ENCODE measurements around the gene CDH6.

Gene CDH6

GRCh38 chr5:31270396-31270795, 76.9 kb downstream of the CDH6 start:
- Histone ChIP-seq H3K27me3 (ENCODE audit: low read length) (no peaks in the 10 kb centered on the region), H3K36me3 (ENCODE audit: low read length) (no peaks in the 10 kb centered on the region), H3K27ac (ENCODE audit: low read depth, low read length) (no peak overlapping the region), H2AFZ (ENCODE audit: low read depth, low read length, severe bottlenecking) (no peak overlapping the region), H4K20me1 (ENCODE audit: low read depth, low read length) (no peaks in the 10 kb centered on the region), H3K79me2 (ENCODE audit: insufficient read depth, low read length) (no peaks in the 10 kb centered on the region), H3K9me3 (ENCODE audit: insufficient read depth, low read length) (no peaks in the 10 kb centered on the region), H3K9me2 (replicated peaks; ENCODE audit: insufficient read depth, low read length) (no peaks in the 10 kb centered on the region), H3F3A (ENCODE audit: insufficient read depth) (no peaks in the 10 kb centered on the region), H3K4me3 (ENCODE audit: insufficient read depth, low read length, poor library complexity, severe bottlenecking) (no peak overlapping the region), H3K4me2 (ENCODE audit: low read depth, low read length, poor library complexity, severe bottlenecking) (no peak overlapping the region), H3K9ac (ENCODE audit: low read length) (no peak overlapping the region)
- TF ChIP-seq CTCF (IDR thresholded peaks at IDR 0.05; ENCODE audit: insufficient read depth, low read length, poor library complexity, severe bottlenecking) = no peak
- TF ChIP-seq EZH2phosphoT487 (conservative IDR thresholded peaks at IDR 0.05; ENCODE audit: low read length) = no peak

- Histone ChIP-seq H3K9ac (ENCODE audit: low read length) (no peak overlapping the region), H3K9me3 (ENCODE audit: insufficient read depth, low read length) (no peaks in the 10 kb centered on the region), H2AFZ (ENCODE audit: low read depth, low read length, severe bottlenecking) (no peak overlapping the region), H3K4me2 (ENCODE audit: low read depth, low read length, poor library complexity, severe bottlenecking) (no peak overlapping the region), H3K27me3 (ENCODE audit: low read length) (no peaks in the 10 kb centered on the region), H4K20me1 (ENCODE audit: low read depth, low read length) (no peaks in the 10 kb centered on the region), H3K36me3 (ENCODE audit: low read length) (no peaks in the 10 kb centered on the region), H3K4me3 (ENCODE audit: insufficient read depth, low read length, poor library complexity, severe bottlenecking) (no peak overlapping the region), H3K9me2 (replicated peaks; ENCODE audit: insufficient read depth, low read length) (no peaks in the 10 kb centered on the region), H3K27ac (ENCODE audit: low read depth, low read length) (no peak overlapping the region), H3F3A (ENCODE audit: insufficient read depth) (no peaks in the 10 kb centered on the region), H3K79me2 (ENCODE audit: insufficient read depth, low read length) (no peaks in the 10 kb centered on the region)
- TF ChIP-seq CTCF (IDR thresholded peaks at IDR 0.05; ENCODE audit: insufficient read depth, low read length, poor library complexity, severe bottlenecking) (no peak), EZH2phosphoT487 (conservative IDR thresholded peaks at IDR 0.05; ENCODE audit: low read length) (no peak)
Observed at GRCh38 chr5:31271567-31271966, 78.1 kb downstream of the CDH6 start.

- H3K36me3 ChIP-seq (ENCODE audit: low read length) = no peaks in the 10 kb centered on the region
- no peak overlapping the region for H3K9ac ChIP-seq (ENCODE audit: low read length)
- H3K27me3 ChIP-seq (ENCODE audit: low read length) = no peaks in the 10 kb centered on the region
- no peak overlapping the region for H3K4me3 ChIP-seq (ENCODE audit: insufficient read depth, low read length, poor library complexity, severe bottlenecking)
- H4K20me1 ChIP-seq (ENCODE audit: low read depth, low read length) = no peaks in the 10 kb centered on the region
- no peak overlapping the region for H3K4me2 ChIP-seq (ENCODE audit: low read depth, low read length, poor library complexity, severe bottlenecking)
- no peaks in the 10 kb centered on the region for H3K79me2 ChIP-seq (ENCODE audit: insufficient read depth, low read length)
- no peaks in the 10 kb centered on the region for H3K9me2 ChIP-seq (replicated peaks; ENCODE audit: insufficient read depth, low read length)
- no peaks in the 10 kb centered on the region for H3K9me3 ChIP-seq (ENCODE audit: insufficient read depth, low read length)
- no peaks in the 10 kb centered on the region for H3F3A ChIP-seq (ENCODE audit: insufficient read depth)
- no peak overlapping the region for H2AFZ ChIP-seq (ENCODE audit: low read depth, low read length, severe bottlenecking)
- no peak overlapping the region for H3K27ac ChIP-seq (ENCODE audit: low read depth, low read length)
- no peak for TF ChIP-seq EZH2phosphoT487 (conservative IDR thresholded peaks at IDR 0.05; ENCODE audit: low read length)
- TF ChIP-seq CTCF (IDR thresholded peaks at IDR 0.05; ENCODE audit: insufficient read depth, low read length, poor library complexity, severe bottlenecking) = no peak
Observed at GRCh38 chr5:31273161-31273560, 79.7 kb downstream of the CDH6 start.

All from SU-DHL-6 (cell line).